Astrocyte of the cerebellum (primary cell): ENCODE measurements around the gene MSH2.
"Not testable (repeated sequence)": the region's sequence is repeated elsewhere in the genome, so short reads cannot be mapped to it uniquely, and the experiment has no call there.

Experiments used
- DNase-seq: peaks from one replicate; pipeline ENCODE4 v3.0.0-alpha.2; 2011; ENCODE audit warnings: low read depth
- H3K4me3 ChIP-seq: 2 replicates; pipeline ENCODE4 v1.5.1; 2011; ENCODE audit warnings: mild to moderate bottlenecking, low read depth, low read length, moderate library complexity
- in situ Hi-C: cut with HindIII; loops from 2 replicates; pipeline ENCODE4 v1.10.0; 2017; ENCODE audit warnings: low sequenced_read_pairs
- TF ChIP-seq, protein P1 (sequence below): IDR thresholded peaks from 2 replicates; pipeline ENCODE4 v1.5.1; 2012; ENCODE audit warnings: low read length, low read depth, moderate library complexity, mild to moderate bottlenecking; ENCODE audit errors: missing control alignments

The MSH2 gene

DNA sequence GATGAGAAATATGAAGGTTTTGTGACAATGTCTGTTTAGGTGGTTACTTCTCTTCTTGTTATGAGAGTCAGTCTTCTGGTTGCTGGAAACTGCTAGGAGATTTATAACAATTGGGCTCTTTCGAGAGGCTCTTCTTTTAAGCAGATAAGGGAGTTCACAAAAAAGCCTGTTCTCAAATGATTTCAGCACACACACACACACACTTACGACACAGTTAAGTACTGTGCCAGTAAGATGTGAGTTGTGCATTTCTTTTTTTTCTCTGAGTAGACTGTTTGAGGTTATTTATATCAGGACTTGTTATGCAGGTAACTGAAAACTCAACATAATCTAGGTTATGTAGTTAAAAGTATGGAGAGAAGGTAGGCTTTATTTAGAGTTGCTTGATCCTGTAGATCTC, 49.8 kb downstream of the MSH2 start:
- in situ Hi-C loops = no loop called here
- TF ChIP-seq, protein P1, sequence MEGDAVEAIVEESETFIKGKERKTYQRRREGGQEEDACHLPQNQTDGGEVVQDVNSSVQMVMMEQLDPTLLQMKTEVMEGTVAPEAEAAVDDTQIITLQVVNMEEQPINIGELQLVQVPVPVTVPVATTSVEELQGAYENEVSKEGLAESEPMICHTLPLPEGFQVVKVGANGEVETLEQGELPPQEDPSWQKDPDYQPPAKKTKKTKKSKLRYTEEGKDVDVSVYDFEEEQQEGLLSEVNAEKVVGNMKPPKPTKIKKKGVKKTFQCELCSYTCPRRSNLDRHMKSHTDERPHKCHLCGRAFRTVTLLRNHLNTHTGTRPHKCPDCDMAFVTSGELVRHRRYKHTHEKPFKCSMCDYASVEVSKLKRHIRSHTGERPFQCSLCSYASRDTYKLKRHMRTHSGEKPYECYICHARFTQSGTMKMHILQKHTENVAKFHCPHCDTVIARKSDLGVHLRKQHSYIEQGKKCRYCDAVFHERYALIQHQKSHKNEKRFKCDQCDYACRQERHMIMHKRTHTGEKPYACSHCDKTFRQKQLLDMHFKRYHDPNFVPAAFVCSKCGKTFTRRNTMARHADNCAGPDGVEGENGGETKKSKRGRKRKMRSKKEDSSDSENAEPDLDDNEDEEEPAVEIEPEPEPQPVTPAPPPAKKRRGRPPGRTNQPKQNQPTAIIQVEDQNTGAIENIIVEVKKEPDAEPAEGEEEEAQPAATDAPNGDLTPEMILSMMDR = no peak
- DNase-seq = no peak

DNA sequence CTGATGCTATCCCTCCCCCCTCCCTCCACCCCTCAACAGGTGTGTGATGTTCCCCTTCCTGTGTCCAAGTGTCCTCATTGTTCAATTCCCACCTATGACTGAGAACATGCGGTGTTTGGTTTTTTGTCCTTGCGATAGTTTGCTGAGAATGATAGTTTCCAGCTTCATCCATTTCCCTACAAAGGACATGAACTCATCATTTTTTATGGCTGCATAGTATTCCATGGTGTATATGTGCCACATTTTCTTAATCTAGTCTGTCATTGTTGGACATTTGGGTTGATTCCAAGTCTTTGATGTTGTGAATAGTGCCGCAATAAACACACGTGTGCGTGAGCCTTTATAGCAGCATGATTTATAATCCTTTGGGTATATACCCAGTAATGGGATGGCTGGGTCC, 51.9 kb downstream of the MSH2 start:
- H3K4me3 ChIP-seq, DNase-seq, in situ Hi-C loops: not testable (repeated sequence)

More for the DNA sequence above, 49.8 kb downstream of the MSH2 start:
- H3K4me3 ChIP-seq = no peak overlapping the region

DNA sequence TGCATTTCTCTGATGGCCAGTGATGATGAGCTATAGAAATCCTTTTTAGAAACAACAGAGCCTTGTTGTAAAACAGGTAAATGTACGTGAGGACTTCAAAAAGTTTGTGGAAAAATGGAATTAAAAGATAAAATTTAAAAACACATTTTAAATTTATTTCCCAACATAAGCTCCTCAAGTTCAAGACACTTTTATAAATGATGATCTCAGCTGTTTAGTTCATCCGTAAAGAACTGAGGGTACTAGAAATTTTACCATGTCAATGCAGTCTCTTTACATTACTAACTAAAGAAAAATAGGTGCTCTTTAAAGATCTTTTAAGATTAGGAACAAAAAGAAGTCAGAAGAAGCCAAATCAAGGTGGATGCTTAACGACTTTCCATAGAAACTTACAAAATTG, 52.5 kb downstream of the MSH2 start:
- TF ChIP-seq, protein P1 = no peak
- H3K4me3 ChIP-seq = no peak overlapping the region
- in situ Hi-C loops = no loop called here
- no peak for DNase-seq

DNA sequence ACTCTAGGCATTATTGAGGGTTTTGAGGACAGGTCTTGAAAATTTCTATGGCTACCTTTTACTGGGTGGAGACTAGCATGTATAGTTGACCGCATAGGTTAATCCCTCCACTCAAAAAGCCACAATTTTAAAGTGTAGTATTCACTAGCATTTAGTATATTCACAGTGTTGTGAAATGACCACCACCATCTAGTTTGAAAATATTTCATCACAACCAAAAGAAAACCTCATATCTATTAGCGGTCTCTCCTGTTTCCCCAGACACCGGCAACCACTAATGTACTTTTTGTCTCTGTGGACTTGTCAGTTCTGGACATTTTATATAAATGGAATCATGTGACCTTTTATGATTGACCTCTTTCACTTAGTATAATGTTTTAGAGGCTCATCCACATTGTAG, 53.9 kb downstream of the MSH2 start:
- TF ChIP-seq, protein P1 = no peak
- H3K4me3 ChIP-seq = no peak overlapping the region
- no peak for DNase-seq
- in situ Hi-C loops = no loop called here

DNA sequence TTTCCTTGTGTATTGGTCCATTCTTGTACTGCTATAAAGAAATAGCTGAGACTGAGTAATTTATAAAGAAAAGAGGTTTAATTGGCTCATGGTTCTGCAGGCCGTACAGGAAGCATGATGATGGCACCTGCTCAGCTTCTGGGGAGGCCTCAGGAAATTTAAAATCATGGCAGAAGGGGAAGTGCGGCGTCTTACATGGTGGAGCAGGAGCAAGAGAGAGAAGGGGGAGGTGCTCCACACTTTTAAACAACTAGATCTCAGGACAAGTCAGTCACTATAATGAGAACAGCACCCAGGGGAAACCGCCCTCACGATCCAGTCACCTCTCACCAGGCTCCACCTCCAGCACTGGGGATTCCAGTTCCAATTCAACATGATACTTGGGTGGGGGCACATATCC, 54.3 kb downstream of the MSH2 start:
- DNase-seq = no peak
- in situ Hi-C loops = no loop called here
- TF ChIP-seq, protein P1 = no peak
- H3K4me3 ChIP-seq = no peak overlapping the region

DNA sequence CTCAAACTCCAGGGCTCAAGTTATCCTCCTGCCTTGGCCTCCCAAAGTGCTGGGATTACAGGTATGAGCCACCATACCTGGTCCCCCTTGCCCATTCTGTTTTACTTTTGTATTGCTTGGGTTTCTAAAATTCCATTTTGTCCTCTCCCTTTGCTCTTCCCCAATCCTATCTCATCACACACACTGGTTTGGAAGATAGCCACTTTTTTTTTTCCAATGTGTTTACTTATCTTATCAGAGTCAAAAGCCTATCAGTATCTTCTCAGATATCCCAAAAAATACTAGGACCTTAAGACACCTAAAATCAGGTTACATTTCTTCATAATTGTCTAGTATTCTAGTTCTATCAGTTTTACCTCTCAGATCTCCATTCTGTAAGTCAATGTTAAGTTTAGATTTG, 56.1 kb downstream of the MSH2 start:
- DNase-seq = no peak
- in situ Hi-C loops = no loop called here
- no peak overlapping the region for H3K4me3 ChIP-seq
- TF ChIP-seq, protein P1 = no peak

DNA sequence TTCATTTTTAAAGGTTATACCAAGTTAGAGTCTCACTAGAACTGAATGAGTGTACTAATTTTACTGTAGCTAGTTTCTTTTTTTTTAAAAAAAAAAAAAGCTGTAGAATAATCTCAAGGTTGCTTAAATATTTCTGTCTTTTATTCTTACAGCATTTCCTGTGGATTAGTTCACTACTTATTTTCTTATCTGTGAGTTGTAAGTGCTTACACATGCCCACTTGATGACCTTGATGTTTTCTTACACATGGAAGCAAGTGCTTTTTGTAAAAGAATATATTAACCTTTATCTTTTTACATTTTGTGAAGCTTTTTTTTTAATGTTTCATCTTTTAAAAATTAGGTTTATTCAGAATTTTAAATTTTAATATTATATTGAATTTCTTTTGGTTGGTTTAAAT, 57.8 kb downstream of the MSH2 start:
- TF ChIP-seq, protein P1 = no peak
- in situ Hi-C loops = no loop called here
- no peak for DNase-seq
- no peak overlapping the region for H3K4me3 ChIP-seq
